Colonic mucosa (tissue), 4 donors: ENCODE data around the gene CCDC61. TPM values are rescaled to one million over a fixed set of nuclear protein-coding genes. Genes with fewer than 3 reads are reported as not detected.

Experiments
- DNase-seq: peaks from one replicate; pipeline ENCODE4 v3.0.0-alpha.2; 2020
- H3K27ac ChIP-seq: fragments of 200-600 bp; one replicate; pipeline ENCODE4 v1.8.0; 2021
- H3K27me3 ChIP-seq: fragments of 200-600 bp; one replicate; pipeline ENCODE4 v1.8.0; 2021
- H3K36me3 ChIP-seq: fragments of 200-600 bp; one replicate; pipeline ENCODE4 v1.8.0; 2021
- H3K4me1 ChIP-seq: fragments of 200-600 bp; one replicate; pipeline ENCODE4 v1.8.0; 2021; ENCODE audit warnings: mild to moderate bottlenecking
- H3K4me3 ChIP-seq: fragments of 200-600 bp; one replicate; pipeline ENCODE4 v1.8.0; 2021
- H3K9ac ChIP-seq, 2 donors: one replicate each; pipeline ENCODE4 v1.7.0; 2013; ENCODE audit warnings: control low read depth in 2 of 2, low read depth in 2 of 2, low read length in 2 of 2
- H3K9me3 ChIP-seq: fragments of 200-600 bp; one replicate; pipeline ENCODE4 v1.8.0; 2021
- CTCF ChIP-seq: fragments of 200-600 bp; IDR thresholded peaks from one replicate; pipeline ENCODE4 v1.8.0; 2022; ENCODE audit warnings: antibody characterized with exemption, mild to moderate bottlenecking
- intact Hi-C: fragments of 100-400 bp; cut with DNase I; formaldehyde crosslinking; loops from one replicate; pipeline ENCODE4 v1.14.1; 2022
- total RNA-seq, 2 donors: library from RNA; stranded (reverse); fragmentation: NEBNext Ultra II Directional in 1 of 2; extraction: Animal tissue kit (Norgen Biotek cat#: 25700) in 1 of 2; gene quantifications; one replicate each; pipeline ENCODE4 v1.2.1, GENCODE V29; 2021
- donor health status: healthy.
- donor health status: DM: no; HTN: no; CAD: no.
- donor health status: DM: no; HTN: no; CAD: no.

CCDC61 gene
- total RNA-seq, 2 donors from 2014 or later = 14.4 to 32.2 TPM

- DNase-seq = no peak
- H3K27me3 ChIP-seq = peaks cover 7% of the 10 kb centered on the region
- intact Hi-C loops = no loop called here
- no peak overlapping the region for H3K4me3 ChIP-seq
- TF ChIP-seq CTCF = no peak
- H3K4me1 ChIP-seq = no peaks in the 10 kb centered on the region
- H3K27ac ChIP-seq = no peak overlapping the region
- H3K9ac ChIP-seq = no peak overlapping the region
- no peaks in the 10 kb centered on the region for H3K36me3 ChIP-seq
- H3K9me3 ChIP-seq = no peaks in the 10 kb centered on the region
Observed at GRCh38 chr19:46022061-46022430, 26.8 kb downstream of the CCDC61 start.

- intact Hi-C loops = no loop called here
- Histone ChIP-seq H3K9ac (no peak within 1 kb of the TSS), H3K9me3 (no peaks in the 10 kb centered on the region), H3K27ac (no peak within 1 kb of the TSS), H3K27me3 (peaks cover 7% of the 10 kb centered on the region), H3K36me3 (no peaks in the 10 kb centered on the region), H3K4me3 (no peak within 1 kb of the TSS), H3K4me1 (no peaks in the 10 kb centered on the region)
- no peak for TF ChIP-seq CTCF
- no peak for DNase-seq
Observed at GRCh38 chr19:46022431-46023310, 27.4 kb downstream of the CCDC61 start, which contains the start of gene PGLYRP1. TSS of gene PGLYRP1 (minus strand) at chr19:46023053. CDS start at chr19:46023021, 32 bp downstream.

- Histone ChIP-seq H3K4me3 (no peak overlapping the region), H3K9ac (no peak overlapping the region), H3K27me3 (peaks cover 7% of the 10 kb centered on the region), H3K36me3 (no peaks in the 10 kb centered on the region), H3K27ac (no peak overlapping the region), H3K4me1 (no peaks in the 10 kb centered on the region), H3K9me3 (no peaks in the 10 kb centered on the region)
- no peak for TF ChIP-seq CTCF
- intact Hi-C loops = no loop called here
- DNase-seq = no peak
Observed at GRCh38 chr19:46023311-46023779, 28.1 kb downstream of the CCDC61 start.

- Histone ChIP-seq H3K4me3 (no peak overlapping the region), H3K9me3 (no peaks in the 10 kb centered on the region), H3K27ac (no peak overlapping the region), H3K9ac (no peak overlapping the region), H3K27me3 (peaks cover 7% of the 10 kb centered on the region), H3K4me1 (no peaks in the 10 kb centered on the region), H3K36me3 (no peaks in the 10 kb centered on the region)
- intact Hi-C loops = no loop called here
- no peak for TF ChIP-seq CTCF
- no peak for DNase-seq
Observed at GRCh38 chr19:46025835-46026234, 30.6 kb downstream of the CCDC61 start.

GRCh38 chr19:46030812-46031550 lies 35.7 kb downstream of the CCDC61 start:
- intact Hi-C loops = loop anchor here (5.0 kb wide), 1 partner anchor 156 kb away; no protein-coding TSS in a partner anchor
- H3K4me3 ChIP-seq = no peak overlapping the region
- no peaks in the 10 kb centered on the region for H3K4me1 ChIP-seq
- no peak overlapping the region for H3K9ac ChIP-seq
- H3K27me3 ChIP-seq = no peaks in the 10 kb centered on the region
- no peaks in the 10 kb centered on the region for H3K9me3 ChIP-seq
- no peak overlapping the region for H3K27ac ChIP-seq
- no peak for TF ChIP-seq CTCF
- DNase-seq = no peak
- H3K36me3 ChIP-seq = no peaks in the 10 kb centered on the region
